SH-SY5Y (cell line): ENCODE results near the gene SMPD2.

Experiments
- GATA2 ChIP-seq: IDR thresholded peaks from 2 replicates; pipeline ENCODE4 v1.6.1; 2011; ENCODE audit warnings: mild to moderate bottlenecking, low read depth, low read length
- GATA3 ChIP-seq: IDR thresholded peaks from 2 replicates; pipeline ENCODE4 v1.6.1; 2011; ENCODE audit warnings: low read depth, mild to moderate bottlenecking, low read length, moderate library complexity

DNA sequence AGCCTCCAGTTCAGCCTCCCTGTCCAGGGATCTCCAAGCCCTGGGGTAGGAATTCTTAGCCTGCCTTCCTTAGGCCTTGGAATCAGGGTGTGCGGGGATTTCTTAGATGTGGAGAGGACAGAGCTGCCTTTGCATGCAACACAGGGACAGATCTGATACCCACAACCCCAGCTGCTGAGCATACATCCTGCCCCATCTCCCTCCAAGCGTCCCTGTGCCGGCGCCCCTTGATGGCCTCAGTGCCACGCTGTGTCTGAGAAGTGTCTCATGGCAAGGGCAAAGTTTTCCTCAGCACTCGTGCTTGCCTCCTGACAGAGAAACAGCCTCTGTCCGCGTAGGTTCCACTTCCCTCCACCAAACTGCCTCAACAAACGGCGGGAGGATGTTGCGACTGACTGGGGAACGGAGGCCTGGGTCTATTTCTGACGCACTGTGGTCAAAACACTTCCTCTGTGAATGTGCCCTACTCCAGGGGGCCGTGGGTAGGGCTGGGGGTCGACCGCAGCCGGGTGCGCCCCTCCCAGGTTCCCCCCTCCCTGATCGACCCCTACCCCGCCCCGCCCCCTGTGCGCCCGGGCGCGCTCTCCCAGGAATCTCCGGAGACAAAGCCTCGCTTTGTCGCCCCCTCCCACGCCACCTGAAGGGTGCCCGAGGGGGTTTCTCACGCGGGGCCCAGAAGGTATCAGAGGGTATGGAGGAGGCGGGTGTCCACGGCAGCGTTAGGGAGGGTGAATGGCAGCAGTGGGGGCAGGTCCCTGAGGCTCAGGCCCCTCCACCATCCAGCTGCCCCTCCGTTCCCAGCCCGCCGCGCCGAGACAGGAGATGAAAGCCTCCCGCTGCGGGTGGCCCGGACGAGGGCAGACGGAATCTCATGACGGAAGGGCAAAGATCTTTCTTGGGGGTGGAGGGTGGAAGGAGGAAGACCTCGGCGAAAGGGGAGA is 14.2 kb downstream of the SMPD2 start:
- TF ChIP-seq GATA2 (no peak), GATA3 (no peak)
